NK-92 treated with Interleukin-12 subunit alpha and Interleukin-12 subunit beta, amount 100 ng/mL, for 24 hours (cell line): ENCODE data around the gene CUL1.
A peak's percentile ranks its signal among the peaks of the same experiment; 100 is the strongest.

Experiments
- DNase-seq: peaks from one replicate; lab custom pipeline; 2025; lab: John Stamatoyannopoulos, UW

CUL1 gene

DNA sequence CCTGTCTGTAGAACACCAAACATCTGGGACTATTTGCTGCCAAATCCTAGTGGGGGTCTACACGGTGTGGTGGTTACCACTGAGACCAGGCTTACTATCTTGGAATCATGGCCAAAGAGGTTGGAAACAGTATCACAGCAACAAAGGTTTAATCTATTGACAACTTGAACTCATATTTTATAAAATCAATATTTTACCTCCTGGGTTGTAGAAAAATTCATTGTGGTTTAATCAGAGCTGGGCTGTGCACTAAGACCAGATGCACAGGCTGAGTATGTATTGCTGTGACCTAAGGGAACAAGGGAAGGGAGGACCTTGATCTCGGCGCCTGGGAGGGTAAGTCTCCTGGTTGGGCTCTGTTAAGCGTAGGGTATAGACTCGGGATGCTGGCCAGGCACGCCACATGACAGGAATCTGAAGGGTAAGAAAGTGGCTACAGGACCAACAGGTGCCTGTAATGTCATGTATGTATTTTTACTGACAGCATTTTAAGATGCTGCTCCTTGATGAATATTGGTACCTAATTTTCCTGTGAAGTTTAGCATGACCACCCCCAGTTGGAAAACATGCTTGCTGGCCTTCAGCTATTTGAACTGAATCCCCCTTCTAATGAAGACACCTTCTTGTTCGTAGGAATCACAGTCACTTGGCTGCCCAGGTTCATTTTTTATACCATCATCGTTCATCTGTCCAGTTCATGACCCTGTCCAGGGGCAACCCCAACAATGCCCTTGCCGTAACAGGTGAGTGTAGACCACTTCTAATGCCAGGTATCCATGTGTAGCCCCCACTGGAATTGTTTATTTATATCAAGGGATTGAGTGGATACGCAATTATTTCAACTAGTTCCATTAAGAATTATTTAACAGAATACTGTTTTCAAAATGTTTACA, 105.9 kb downstream of the CUL1 start:
- DNase-seq: no peak

DNA sequence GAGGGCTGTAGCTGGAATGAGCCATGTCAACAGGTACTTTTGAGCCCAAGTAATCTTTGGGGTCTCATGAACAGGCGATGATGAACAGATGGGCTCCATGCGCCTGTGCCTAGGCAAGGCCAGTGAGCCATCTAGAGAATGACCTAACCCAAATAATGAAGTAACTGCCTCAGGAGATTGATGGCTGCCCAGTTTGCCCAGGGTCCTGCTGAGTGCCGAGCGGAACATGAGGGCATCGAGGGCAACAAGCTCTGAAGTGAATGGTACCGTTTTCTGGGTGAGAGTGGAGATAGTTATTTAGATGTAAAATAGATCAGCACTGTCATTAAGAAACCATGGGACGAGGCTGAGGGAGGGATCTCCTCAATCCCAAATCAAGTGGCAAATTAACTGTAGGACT, 107.5 kb downstream of the CUL1 start:
- no peak for DNase-seq

DNA sequence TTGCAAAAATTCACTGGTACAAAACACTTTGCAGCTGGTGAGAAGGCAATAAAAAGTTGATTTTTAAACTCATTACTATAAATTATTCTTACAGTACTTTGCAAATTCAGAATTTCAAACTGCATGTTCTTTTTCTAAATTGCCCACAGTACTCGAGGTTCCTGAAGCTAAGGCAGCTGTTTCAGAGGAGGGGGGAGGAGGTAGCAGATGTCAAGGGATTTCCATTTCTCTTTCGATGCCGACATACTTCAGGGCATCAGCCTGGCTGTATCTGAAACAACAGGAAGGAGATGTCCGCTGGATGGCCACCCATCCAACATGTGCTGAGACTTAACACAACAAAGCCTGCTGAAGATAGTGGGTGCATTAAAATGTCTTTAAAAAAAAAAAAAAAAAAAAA, 108.7 kb downstream of the CUL1 start:
- no peak for DNase-seq

DNA sequence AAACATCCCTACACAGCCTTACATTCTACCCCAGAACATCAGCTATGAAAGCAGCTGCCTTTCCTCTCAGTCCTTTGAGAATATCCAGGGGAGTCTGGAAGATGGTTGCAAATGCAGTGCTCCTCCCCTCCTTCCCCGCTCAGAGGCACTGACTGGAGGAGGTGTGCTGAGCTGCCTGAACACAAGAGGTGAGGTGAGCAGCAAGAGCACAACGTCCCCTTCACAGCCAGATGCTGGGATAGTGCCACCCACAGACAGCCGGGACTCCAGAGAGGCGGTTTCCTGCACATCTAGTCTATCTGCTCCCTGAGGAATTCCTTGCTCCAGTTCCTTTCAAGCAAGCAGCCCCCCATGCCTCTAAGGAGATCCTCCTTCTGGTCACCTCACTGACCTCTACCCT, 111.2 kb downstream of the CUL1 start:
- no peak for DNase-seq

DNA sequence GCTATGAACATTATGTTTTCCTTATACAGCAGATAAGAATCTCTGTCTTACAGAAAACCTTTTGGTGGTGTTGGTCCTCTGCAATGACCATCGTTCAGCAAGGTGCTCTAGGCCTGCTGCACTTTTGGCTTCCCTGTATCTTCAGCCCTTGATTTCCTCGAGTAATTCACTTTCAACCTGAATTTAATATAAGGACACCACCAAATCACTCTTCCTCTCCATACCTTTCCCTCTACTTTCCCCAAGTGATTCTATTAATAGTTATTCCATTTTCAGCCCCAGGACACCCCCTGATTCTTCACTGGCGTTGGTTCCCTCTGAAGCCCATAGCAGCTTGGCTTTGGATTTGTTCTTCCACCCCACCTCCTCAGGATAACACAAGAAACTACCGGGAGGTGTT, 113.2 kb downstream of the CUL1 start:
- no peak for DNase-seq

DNA sequence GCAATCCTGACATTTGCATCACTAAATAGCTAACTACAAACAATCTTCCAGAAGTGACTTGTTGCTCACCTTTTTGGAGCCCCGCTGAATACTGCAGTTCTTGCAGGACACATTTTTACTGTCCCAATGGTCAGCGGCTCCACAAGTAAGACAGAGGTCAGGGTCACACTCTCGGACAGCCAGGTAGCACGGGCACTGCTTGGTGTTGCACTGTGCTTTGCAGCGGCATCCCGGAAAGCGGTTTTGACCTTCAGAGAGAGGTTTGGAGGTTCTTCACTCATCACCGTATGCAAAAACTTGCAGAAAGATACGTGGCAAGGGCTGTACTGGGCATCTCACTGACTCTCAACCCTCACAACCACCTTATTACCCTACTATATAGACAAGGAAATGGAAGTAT, 115.2 kb downstream of the CUL1 start:
- DNase-seq: no peak

DNA sequence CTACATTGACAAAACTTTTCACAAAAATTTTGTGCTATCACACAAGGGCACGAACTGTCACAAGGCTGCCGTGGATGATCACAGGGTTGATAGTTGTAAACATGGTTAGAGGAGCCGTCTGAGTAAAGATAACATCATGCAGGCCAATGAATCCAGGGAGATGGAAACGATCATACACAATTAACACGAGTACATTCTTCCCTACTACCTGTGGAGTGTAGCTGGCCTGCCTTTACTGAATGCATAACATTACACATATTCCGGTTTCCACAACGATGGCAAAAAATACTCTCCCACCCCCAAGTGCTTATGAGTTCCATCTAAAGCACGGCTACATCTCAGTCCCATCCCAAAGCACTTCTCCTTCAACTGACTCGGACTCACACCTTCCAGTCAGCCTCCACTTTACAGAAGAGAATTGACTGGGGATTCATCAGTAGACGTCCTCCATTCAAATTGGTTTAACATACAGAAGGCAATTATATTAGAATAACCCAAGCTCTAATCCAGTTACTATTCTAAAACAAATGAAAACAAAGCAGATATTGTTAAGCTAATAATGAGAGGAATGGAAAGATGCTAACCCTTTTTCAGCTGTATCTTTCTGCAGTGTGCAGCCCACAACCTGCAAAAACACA, 116.3 kb downstream of the CUL1 start:
- DNase-seq: no peak

DNA sequence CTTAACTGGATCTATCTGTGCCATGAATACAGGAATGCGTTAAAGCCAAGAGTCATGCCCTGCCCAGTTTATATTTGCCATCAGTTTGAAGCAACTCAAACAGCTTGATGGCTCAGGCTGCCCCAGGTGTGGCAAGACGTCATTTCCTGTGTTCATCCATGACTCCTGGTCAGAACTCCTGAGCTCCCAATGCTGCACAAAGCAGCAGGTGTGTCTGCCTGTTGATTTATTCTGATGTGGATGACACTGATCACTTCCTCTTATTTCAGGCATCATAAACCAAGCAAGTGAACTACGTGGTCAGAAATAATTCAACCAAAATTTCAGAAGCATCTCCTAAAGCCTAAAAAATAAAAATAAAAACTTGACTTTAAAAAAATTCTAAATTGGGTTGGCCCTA, 116.9 kb downstream of the CUL1 start:
- no peak for DNase-seq

DNA sequence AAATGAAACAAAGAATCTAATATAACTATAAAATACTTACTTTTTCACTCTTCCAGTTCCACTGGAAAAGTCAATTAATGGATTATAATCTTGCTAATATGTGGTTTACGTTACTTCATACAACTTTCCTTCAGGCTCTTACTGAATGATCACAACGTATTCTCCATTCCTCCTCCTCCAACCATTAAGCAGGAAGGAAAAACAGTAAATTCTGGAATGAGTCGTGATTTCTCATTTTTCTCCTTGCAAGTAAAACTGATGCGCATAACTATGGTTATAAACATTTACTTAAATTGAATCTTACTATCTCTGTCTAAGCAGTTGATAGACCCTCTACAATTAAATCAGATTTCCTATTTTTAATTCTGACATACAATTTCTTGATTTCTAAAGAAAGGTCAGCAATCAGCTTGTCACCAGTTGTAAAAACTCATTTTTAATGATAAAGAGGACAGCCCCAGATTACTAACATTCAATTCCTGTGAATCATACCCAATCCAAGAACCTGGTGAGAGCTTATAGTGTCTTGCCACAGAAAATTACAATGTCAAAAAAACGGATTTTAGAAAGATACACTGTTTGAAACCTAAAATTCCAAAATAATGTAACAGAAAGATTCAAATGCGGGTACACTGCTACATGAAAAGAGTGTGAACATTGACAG, 121.1 kb downstream of the CUL1 start:
- DNase-seq: no peak

DNA sequence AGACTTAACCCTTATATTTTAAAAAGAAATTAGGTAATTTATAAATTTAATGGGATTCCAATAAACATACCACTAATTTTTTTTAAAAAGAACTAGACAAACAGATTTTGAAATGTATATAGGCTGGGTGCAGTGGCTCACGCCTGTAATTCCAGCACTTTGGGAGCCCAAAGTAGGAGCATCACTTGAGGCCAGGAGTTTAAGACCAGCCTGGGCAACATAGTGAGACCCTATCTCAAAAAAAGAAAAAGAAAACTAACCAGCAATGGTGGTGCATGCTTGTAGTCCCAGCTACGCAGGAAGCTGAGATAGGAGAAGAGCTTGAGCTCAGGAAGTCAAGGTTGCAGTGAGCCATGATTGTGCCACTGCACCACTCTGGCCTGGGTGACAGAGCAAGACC, 122.7 kb downstream of the CUL1 start:
- no peak for DNase-seq

DNA sequence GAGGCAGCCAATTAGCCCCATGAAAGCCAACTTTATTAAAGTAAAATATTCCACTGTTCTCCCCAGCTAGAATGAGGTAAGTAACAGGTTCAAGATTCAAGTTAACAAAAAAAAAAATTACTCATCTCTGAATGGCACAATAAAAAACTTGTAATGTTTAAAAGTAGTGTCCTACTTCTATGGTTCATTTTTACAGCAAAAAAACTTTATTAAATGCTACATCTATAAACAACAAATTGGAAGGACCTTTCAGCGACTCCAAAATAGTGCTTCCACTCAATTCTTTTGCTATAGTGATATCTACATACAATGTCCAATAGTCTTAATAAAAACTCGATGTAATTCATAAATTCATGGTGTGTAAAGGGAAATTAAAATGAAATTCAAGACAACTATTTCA, 126.2 kb downstream of the CUL1 start:
- DNase-seq: no peak

DNA sequence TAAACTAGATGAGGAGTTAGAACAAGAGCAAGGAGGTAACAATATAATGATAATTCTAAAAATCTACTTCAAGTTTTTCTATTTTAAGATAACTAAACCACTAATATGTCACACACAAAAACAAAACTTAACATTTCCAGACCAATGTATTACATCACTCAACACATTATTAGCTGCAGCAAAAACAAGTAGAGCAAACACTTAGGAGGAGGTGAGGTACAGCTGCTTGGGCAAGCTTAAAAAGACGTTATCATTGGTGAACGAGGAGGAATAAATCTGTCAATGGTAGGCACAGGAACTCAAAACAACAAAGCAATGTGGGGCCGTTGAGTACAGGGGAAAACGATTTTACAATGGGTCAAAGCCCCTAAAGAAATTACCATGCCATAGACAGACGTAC, 126.6 kb downstream of the CUL1 start:
- no peak for DNase-seq

DNA sequence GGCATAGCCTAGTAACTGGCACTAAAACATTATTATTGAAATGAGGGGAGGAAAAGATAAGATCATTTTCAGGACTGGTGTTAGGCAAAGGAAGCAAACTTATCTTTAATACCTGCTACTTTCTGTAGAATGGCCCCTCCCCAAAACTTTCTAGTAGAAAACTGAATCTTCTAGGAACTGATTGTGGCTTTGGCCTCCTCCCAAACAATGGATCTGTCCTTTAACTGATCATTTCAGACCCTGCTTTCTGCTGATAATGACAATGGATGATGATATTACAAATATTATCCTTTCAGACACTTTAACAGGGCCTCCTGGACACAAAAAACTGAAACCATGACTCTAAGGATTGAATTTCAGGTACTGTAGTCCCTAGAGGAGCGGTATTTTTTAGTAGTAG, 130.3 kb downstream of the CUL1 start:
- no peak for DNase-seq

DNA sequence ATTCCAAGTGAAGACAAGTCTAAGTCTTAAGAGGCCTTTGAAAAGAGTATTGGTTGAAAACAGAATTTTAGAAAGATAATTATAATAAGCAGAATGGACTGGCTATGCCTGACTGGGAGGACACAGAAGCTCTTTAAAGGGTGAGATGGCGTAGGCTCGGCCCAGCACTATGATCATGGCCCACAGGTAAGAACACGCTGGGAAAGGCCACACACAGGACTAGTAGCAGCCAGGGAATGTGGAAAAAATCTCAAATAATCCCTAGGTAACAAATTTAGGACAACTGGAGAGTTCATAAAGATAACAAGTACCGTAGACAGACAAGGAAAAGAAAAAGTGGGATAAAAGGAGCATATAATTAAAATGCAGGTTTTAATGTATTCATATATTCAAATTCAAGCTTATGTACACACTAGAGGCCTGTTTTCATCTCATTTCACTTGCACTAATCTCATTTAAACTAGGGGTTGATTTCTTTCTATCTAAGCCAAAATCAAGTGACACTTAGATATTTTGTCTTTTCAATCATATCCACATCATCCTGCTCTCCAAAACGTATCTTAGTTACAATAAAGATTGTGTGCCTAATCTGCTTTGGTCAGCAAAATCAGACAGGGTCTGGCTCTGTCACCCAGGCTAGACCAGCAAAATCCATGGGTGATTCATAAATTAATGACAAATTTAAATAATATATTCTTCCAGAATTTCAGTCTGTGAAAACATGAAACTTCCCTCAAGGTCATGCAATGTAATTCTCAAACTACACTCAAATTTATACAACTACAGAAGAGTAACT, 132.4 kb downstream of the CUL1 start:
- no peak for DNase-seq

DNA sequence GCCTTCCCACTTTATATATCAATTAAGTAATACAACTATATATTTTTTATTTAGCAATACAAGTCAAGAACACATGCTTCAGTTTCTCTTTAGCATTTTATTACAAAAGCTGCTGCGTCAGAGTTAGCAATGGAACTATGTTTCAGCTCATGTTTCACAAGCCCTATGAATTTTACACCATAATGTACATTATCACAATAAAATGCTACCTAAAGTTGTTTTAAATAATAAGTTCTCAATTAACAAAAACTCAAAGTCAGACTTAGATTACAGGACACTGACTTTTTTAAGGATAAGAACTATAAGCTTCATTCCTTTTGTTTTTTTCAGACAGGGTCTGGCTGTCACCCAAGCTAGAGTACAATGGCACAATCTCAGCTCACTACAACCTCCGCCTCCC, 133.1 kb downstream of the CUL1 start:
- DNase-seq: no peak

DNA sequence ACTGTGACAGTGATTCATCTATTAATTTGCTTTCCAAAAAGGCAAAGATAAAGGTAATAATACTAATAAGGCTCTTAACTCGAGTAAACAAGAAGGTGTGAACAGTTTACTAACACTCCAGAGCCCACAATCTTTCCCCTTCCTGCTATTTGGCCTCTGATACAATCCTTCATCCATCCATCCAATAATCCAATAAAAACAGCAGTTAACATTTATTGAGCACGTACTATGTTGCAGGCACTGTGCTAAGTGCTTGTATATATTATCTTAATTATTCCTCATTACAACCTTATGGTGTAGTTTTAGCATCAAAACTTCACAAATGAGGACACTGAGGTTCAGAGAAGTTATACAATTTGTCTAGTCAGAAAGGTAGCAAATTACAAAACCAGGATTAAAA, 135.9 kb downstream of the CUL1 start:
- DNase-seq: no peak

DNA sequence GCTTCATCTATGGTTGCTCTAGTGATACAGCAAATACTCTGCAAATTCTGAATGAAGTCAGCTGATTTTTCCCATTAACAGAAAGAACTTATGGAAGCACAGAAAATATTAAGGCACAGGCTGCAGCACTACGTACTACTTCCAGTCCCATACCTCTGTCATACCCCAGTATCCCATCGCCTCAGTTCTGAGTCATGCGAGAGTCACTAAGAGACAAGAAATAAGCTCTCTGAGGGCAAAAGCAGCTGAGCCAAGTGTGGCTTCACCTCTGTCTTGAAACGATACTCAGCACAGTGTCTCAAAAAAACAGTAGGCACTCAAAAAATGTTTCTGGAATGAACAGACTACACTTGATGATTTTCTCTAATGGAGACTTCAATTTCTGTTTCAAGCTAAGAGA, 137.2 kb downstream of the CUL1 start:
- no peak for DNase-seq

DNA sequence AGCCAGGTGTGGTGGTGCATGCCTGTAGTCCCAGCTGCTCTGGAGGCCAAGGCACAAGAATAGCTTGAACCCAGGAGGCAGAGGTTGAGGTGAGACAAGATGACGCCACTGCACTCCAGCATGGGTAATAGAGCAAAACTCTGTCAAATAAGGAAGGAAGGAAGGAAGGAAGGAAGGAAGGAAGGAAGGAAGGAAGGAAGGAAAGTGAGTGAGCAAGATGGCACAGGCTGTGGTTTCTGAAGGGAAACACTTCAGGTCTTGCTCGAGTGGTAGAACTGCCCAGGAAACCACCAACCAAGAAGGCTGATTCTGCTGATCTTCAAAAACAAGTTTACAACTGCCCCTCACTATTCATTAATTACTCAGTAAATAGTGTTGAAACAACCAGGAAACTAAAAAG, 140.2 kb downstream of the CUL1 start:
- peak; percentile 37 for DNase-seq

DNA sequence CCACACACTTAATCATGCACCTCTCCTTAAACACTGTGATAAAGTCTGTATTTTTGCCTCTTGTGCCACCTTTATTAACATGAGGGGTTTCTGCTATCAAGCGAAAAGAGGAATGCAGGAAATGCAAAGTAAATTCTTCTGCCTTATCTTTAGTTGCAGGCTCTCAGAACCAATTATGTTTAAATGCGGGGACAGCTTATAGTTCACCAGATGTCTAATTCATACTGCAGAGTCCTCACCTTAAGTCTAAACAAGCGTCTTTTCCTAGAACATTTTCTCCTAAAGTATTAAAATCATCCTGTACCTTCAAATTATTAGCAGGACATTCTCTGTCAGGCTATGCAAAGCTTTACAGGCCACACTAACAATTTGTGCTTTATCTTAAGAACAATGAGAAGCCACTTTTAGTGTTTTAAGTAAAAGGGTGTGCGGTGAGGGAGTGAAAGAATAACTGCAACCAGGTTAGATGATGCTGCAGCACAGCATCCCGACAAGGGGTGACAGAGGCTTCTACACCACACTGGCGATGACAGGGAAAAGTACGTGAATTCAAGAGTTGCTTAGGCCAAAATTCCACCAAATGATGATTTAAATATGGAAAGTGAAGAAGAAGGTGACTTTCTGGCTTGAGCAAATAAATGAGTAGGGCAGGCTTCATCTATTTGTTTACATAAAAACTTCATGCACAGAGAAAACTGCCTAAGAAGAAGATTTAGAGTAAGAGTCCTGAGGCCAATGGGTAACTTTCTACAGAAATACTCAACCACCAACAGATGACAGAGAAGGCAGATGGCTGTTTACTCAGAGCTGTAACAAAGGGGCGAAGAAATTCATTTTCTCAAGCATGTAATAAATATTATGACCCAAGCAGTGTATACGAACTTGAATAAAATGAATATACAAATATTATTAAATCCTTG, 149.4 kb downstream of the CUL1 start:
- DNase-seq: no peak

DNA sequence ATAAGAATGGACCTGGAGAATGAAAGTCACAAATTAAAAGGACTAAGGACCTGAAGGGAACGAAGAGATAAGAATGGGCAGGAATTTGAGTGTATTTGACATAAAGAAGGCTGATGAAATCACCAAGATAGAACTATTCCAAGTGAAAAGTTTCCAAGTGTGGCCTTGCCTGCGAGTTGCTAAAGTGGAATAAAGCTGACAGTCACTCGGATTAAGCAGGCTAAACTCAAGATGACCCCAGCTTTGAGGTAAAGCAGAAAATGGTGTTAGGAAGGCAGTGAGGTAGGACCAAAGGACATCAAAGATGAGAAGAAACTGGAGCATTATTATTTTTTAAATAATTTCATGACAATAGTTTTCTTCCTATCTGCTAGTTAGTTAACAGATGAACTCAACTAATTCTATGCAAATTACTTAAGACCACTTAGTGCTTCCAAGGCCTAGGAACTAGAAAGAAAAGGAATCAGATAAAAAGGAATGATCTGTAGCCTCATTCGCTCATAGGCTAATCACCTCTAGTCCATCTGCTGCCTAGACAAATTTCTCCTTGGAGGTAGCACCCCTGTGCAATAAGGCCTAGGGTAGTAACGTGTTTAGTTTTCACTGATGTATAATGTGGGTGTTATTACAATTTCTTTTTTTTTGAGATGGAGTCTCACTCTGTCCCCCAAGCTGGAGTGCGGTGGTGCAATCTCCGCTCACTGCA, 150.8 kb downstream of the CUL1 start:
- DNase-seq: no peak

DNA sequence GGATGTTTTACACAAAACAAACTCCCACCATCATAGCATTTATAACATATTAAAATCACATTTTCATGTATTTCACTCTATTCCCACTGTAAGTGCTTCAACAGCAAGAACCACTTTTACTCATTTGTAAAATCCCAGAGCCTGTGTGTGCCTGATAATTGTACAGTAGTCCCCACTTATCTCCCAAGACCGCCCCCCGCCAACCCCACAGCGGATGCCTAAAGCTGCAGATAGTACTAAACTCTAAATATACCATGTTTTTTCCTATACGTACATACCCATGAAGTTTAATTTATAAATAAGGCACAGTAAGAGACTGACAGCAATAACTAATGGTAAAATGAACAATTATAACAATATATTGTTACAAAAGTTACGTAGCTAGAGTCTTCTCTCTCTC, 151.9 kb downstream of the CUL1 start:
- DNase-seq: no peak
